Esophagus muscularis mucosa (tissue), 4 donors: ENCODE data around the gene FDX1. TPM values are rescaled to one million over a fixed set of nuclear protein-coding genes. Genes with fewer than 3 reads are reported as not detected.

ENCODE experiments used
- DNase-seq: peaks from one replicate; pipeline ENCODE4 v3.0.0-alpha.2; 2017; ENCODE audit errors: extremely low spot score
- H3K27ac ChIP-seq, 4 donors: fragments of 200-600 bp; sonication (generic); replicated peaks in 1 of 4; 1 replicate in 3 of 4; 2 replicates in 1 of 4; pipeline ENCODE4 v1.5.1; 2016 to 2019; ENCODE audit warnings: mild to moderate bottlenecking in 1 of 4
- H3K27me3 ChIP-seq, 4 donors: fragments of 200-600 bp; sonication (generic); one replicate each; pipeline versions ENCODE4 v1.5.1 to v1.6.0; 2016 to 2019
- H3K36me3 ChIP-seq, 4 donors: fragments of 200-600 bp; sonication (generic); one replicate each; pipeline ENCODE4 v1.5.1; 2016 to 2019
- H3K4me1 ChIP-seq, 4 donors: fragments of 200-600 bp; sonication (generic); one replicate each; pipeline ENCODE4 v1.5.1; 2016 to 2019
- H3K4me3 ChIP-seq, 4 donors: fragments of 200-600 bp; sonication (generic); 1 replicate in 2 of 4; 2 replicates in 2 of 4; pipeline ENCODE4 v1.5.1; 2016 to 2019; ENCODE audit warnings: mild to moderate bottlenecking in 4 of 4, moderate library complexity in 1 of 4
- H3K9me3 ChIP-seq, 4 donors: fragments of 200-600 bp; sonication (generic); 1 replicate in 3 of 4; 2 replicates in 1 of 4; pipeline ENCODE4 v1.5.1; 2016 to 2019
- CTCF ChIP-seq, 3 experiments: fragments of 200-600 bp in 2 of 3; fragments of 450-650 bp in 1 of 3; sonication (generic) in 2 of 3; IDR thresholded peaks; one replicate each; pipeline ENCODE4 v1.5.1; 2017 to 2019; ENCODE audit warnings: antibody characterized with exemption in 3 of 3, mild to moderate bottlenecking in 2 of 3, moderate library complexity in 1 of 3
- EP300 ChIP-seq: sonication (generic); formaldehyde crosslinking; IDR thresholded peaks from one replicate; pipeline ENCODE4 v1.6.1; 2017; ENCODE audit warnings: antibody characterized with exemption
- POLR2A ChIP-seq: fragments of 450-650 bp; IDR thresholded peaks from one replicate; pipeline ENCODE4 v1.6.1; 2017; ENCODE audit warnings: antibody characterized with exemption, moderate library complexity, mild to moderate bottlenecking, low read depth
- POLR2AphosphoS5 ChIP-seq, 2 donors: sonication (generic); formaldehyde crosslinking; IDR thresholded peaks; one replicate each; pipeline ENCODE4 v1.6.1; 2017; ENCODE audit warnings: antibody characterized with exemption in 2 of 2
- WGBS: methylation state at CpG from one replicate; pipeline ENCODE4 v1.1.5; 2018; 5-methylcytosine and 5-hydroxymethylcytosine counted together
- intact Hi-C: fragments of 100-400 bp; cut with DNase I; formaldehyde crosslinking; loops from one replicate; pipeline ENCODE4 v1.15.1; 2023
- total RNA-seq, 4 donors: library from RNA; depleted of rRNA; stranded (reverse); fragments of >200 nt; gene quantifications; one replicate each; pipeline versions ENCODE4 v1.1.0 to v1.2.1, GENCODE V29; 2016

Gene FDX1
- total RNA-seq, 4 donors from 2014 or later, result 12.0 to 15.7 (median 13.6) TPM

- TF ChIP-seq CTCF (IDR thresholded peaks at IDR 0.05) (no peak), POLR2AphosphoS5 (IDR thresholded peaks at IDR 0.05) (no peak), POLR2A (no peak), EP300 (no peak)
- intact Hi-C loops, result no loop called here
- Histone ChIP-seq H3K27me3 (no peaks in the 10 kb centered on the region), H3K4me1 (peaks cover 0 to 4% (median 0%) of the 10 kb centered on the region in 4 donors), H3K27ac (no peak overlapping the region), H3K4me3 (no peak overlapping the region), H3K9me3 (no peaks in the 10 kb centered on the region), H3K36me3 (no peaks in the 10 kb centered on the region)
- 76% methylated on average over 2 of the region's 2 CpGs for WGBS
- no peak for DNase-seq
Measured at GRCh38 chr11:110488446-110488845, 58.7 kb downstream of the FDX1 start.

- H3K27me3 ChIP-seq, result no peaks in the 10 kb centered on the region
- no peak overlapping the region for H3K27ac ChIP-seq
- no peak for TF ChIP-seq CTCF (IDR thresholded peaks at IDR 0.05)
- TF ChIP-seq POLR2A, result no peak
- no peak for TF ChIP-seq EP300
- no peak for TF ChIP-seq POLR2AphosphoS5 (IDR thresholded peaks at IDR 0.05)
- peak; percentile 72 for DNase-seq
- H3K4me3 ChIP-seq, result no peak overlapping the region
- 45% methylated on average over 1 of the region's 1 CpG for WGBS
- H3K9me3 ChIP-seq, result no peaks in the 10 kb centered on the region
- no peaks in the 10 kb centered on the region for H3K36me3 ChIP-seq
- intact Hi-C loops, result no loop called here
- peaks cover 0 to 4% (median 0%) of the 10 kb centered on the region in 4 donors for H3K4me1 ChIP-seq
Measured at GRCh38 chr11:110490886-110491285, 61.1 kb downstream of the FDX1 start.

- WGBS, result 69% methylated on average over 4 of the region's 7 CpGs
- TF ChIP-seq EP300, result no peak
- no peak for TF ChIP-seq POLR2A
- TF ChIP-seq CTCF (IDR thresholded peaks at IDR 0.05), result no peak
- TF ChIP-seq POLR2AphosphoS5 (IDR thresholded peaks at IDR 0.05), result no peak
- H3K4me1 ChIP-seq, result peaks cover 0 to 4% (median 0%) of the 10 kb centered on the region in 4 donors
- no peak overlapping the region for H3K4me3 ChIP-seq
- H3K27ac ChIP-seq, result peak overlapping the region in 1 of 4 donors; percentile 11
- intact Hi-C loops, result no loop called here
- H3K27me3 ChIP-seq, result no peaks in the 10 kb centered on the region
- DNase-seq, result peak; percentile 66
- H3K9me3 ChIP-seq, result no peaks in the 10 kb centered on the region
- H3K36me3 ChIP-seq, result no peaks in the 10 kb centered on the region
Measured at GRCh38 chr11:110491577-110492320, 62.0 kb downstream of the FDX1 start.

GRCh38 chr11:110492321-110492685 is 62.6 kb downstream of the FDX1 start:
- intact Hi-C loops, result no loop called here
- WGBS, result 47% methylated on average over 1 of the region's 1 CpG
- DNase-seq, result no peak
- Histone ChIP-seq H3K27ac (no peak overlapping the region), H3K36me3 (no peaks in the 10 kb centered on the region), H3K4me1 (peaks cover 0 to 4% (median 0%) of the 10 kb centered on the region in 4 donors), H3K9me3 (no peaks in the 10 kb centered on the region), H3K27me3 (no peaks in the 10 kb centered on the region), H3K4me3 (no peak overlapping the region)
- TF ChIP-seq POLR2AphosphoS5 (IDR thresholded peaks at IDR 0.05), result no peak
- no peak for TF ChIP-seq EP300
- TF ChIP-seq CTCF (IDR thresholded peaks at IDR 0.05), result no peak
- TF ChIP-seq POLR2A, result no peak
